K562 (cell line): Measurements from ENCODE around the gene RBL1. TPM values are rescaled to one million over a fixed set of nuclear protein-coding genes. Genes with fewer than 3 reads are reported as not detected.
A peak's percentile ranks its signal among the peaks of the same experiment; 100 is the strongest.

Experiments used
- ETS2 ChIP-seq: IDR thresholded peaks from 2 replicates; pipeline ENCODE4 v1.6.1; 2016; ENCODE audit warnings: borderline replicate concordance, missing genetic modification characterization, mild to moderate bottlenecking, moderate library complexity, missing compliant biosample characterization; ENCODE audit not compliant: poor library complexity, severe bottlenecking
- FOS ChIP-seq: IDR thresholded peaks from 3 replicates; pipeline ENCODE4 v1.6.1; 2011; ENCODE audit not compliant: insufficient read length; ENCODE audit errors: extremely low read depth
- GATAD2A ChIP-seq: fragments of 450-650 bp; IDR thresholded peaks from 2 replicates; pipeline ENCODE4 v1.6.1; 2017
- HDAC8 ChIP-seq: fragments of 450-650 bp; IDR thresholded peaks from 2 replicates; pipeline ENCODE4 v1.6.1; 2016; ENCODE audit warnings: mild to moderate bottlenecking, missing genetic modification characterization, moderate library complexity, missing compliant biosample characterization
- HNRNPUL1 ChIP-seq: fragments of 200-400 bp; formaldehyde crosslinking; IDR thresholded peaks from 2 replicates; pipeline ENCODE4 v1.6.1; 2017; ENCODE audit warnings: low read length
- KLF13 ChIP-seq: fragments of 450-650 bp; IDR thresholded peaks from 2 replicates; pipeline ENCODE4 v1.6.1; 2016; ENCODE audit warnings: missing genetic modification characterization, low read depth, mild to moderate bottlenecking, missing compliant biosample characterization, moderate library complexity, borderline replicate concordance
- MCM5 ChIP-seq: fragments of 450-650 bp; IDR thresholded peaks from 2 replicates; pipeline ENCODE4 v1.6.1; 2016; ENCODE audit warnings: low read depth
- MYBL2 ChIP-seq, 2 experiments: fragments of 450-650 bp in 1 of 2; sonication (generic) in 1 of 2; formaldehyde crosslinking in 1 of 2; IDR thresholded peaks; 2 replicates each; pipeline versions ENCODE4 v1.6.1 to v1.8.1; 2017 to 2022; ENCODE audit warnings: borderline replicate concordance in 1 of 2, inconsistent platforms in 1 of 2, low read depth in 1 of 2, mild to moderate bottlenecking in 1 of 2, missing genetic modification reagents in 1 of 2, moderate library complexity in 1 of 2
- SMAD3 ChIP-seq: fragments of 450-650 bp; formaldehyde crosslinking; conservative IDR thresholded peaks from 2 replicates; pipeline ENCODE4 v1.4.0; 2020; ENCODE audit warnings: mild to moderate bottlenecking
- SP2 ChIP-seq: IDR thresholded peaks from 2 replicates; pipeline ENCODE4 v1.6.1; 2011; ENCODE audit warnings: mild to moderate bottlenecking, low read depth, low read length, moderate library complexity; ENCODE audit not compliant: poor library complexity, severe bottlenecking; ENCODE audit errors: extremely low read depth
- SRSF9 ChIP-seq: fragments of 200-400 bp; formaldehyde crosslinking; IDR thresholded peaks from 2 replicates; pipeline ENCODE4 v1.6.1; 2017; ENCODE audit warnings: low read depth, low read length, borderline replicate concordance
- TOE1 ChIP-seq, 2 experiments: fragments of 450-650 bp in 1 of 2; sonication (generic) in 1 of 2; formaldehyde crosslinking in 1 of 2; IDR thresholded peaks; 2 replicates each; pipeline versions ENCODE4 v1.7.1 to v1.8.0; 2016 to 2022; ENCODE audit warnings: borderline replicate concordance in 2 of 2, mild to moderate bottlenecking in 2 of 2, antibody characterized with exemption in 1 of 2, inconsistent platforms in 1 of 2, low read depth in 1 of 2, missing genetic modification reagents in 1 of 2, moderate library complexity in 1 of 2
- WHSC1 ChIP-seq: IDR thresholded peaks from one replicate; pipeline ENCODE4 v1.6.1; 2012; ENCODE audit warnings: low read length, control low read depth, inconsistent platforms
- ZFX ChIP-seq: sonication (generic); formaldehyde crosslinking; IDR thresholded peaks from 2 replicates; pipeline ENCODE4 v1.8.0; 2022; ENCODE audit warnings: mild to moderate bottlenecking, missing genetic modification reagents, moderate library complexity
- ZNF12 ChIP-seq: sonication (generic); formaldehyde crosslinking; IDR thresholded peaks from 2 replicates; pipeline ENCODE4 v1.4.0; 2020; ENCODE audit warnings: mild to moderate bottlenecking, missing genetic modification reagents
- ZNF778 ChIP-seq: fragments of 450-650 bp; formaldehyde crosslinking; IDR thresholded peaks from 2 replicates; pipeline ENCODE4 v1.4.0; 2020; ENCODE audit warnings: mild to moderate bottlenecking, moderate library complexity
- ZZZ3 ChIP-seq: fragments of 450-650 bp; IDR thresholded peaks from 2 replicates; pipeline ENCODE4 v1.6.1; 2016; ENCODE audit warnings: antibody characterized with exemption, mild to moderate bottlenecking, moderate library complexity
- polyA plus RNA-seq, 8 experiments: library from polyadenylated mRNA; depleted of rRNA in 4 of 8; stranded (reverse) in 5 of 8; unstranded in 3 of 8; fragments of >200 nt; fragmentation: Nextera tagmentation in 2 of 8; fragmentation: Illumina TruSeq in 1 of 8; extraction: Ambion mirVana in 2 of 8; extraction: Trizol in 1 of 8; gene quantifications; 2 replicates each; pipeline versions ENCODE4 v1.2.1 to v1.2.3, GENCODE V29; 2011 to 2014; ENCODE audit warnings: inconsistent platforms in 1 of 8, missing spikeins in 1 of 8
- total RNA-seq, 7 experiments: library from RNA; depleted of rRNA in 6 of 7; stranded (reverse); fragments of >200 nt in 6 of 7; fragmentation: Illumina TruSeq in 2 of 7; extraction: Trizol in 2 of 7; gene quantifications; 2 replicates each; pipeline versions ENCODE4 v1.2.1 to v1.2.3, GENCODE V29; 2011 to 2021; ENCODE audit warnings: low replicate concordance in 1 of 7
- TF ChIP-seq, protein P1 (sequence below): conservative IDR thresholded peaks from 2 replicates; pipeline ENCODE4 v1.6.1; 2011; ENCODE audit warnings: low read depth, mild to moderate bottlenecking, low read length; ENCODE audit not compliant: control insufficient read depth
- TF ChIP-seq, protein P2 (sequence below): fragments of 450-650 bp; conservative IDR thresholded peaks from 2 replicates; pipeline ENCODE4 v1.6.1; 2016; ENCODE audit warnings: missing genetic modification characterization, low read depth, mild to moderate bottlenecking, missing compliant biosample characterization, moderate library complexity
- TF ChIP-seq, protein P3 (sequence below), 3 experiments: fragments of 200-800 bp in 1 of 3; fragments of 250-450 bp in 1 of 3; fragments of 450-650 bp in 1 of 3; sonication (Bioruptor Pico) in 1 of 3; sonication (Bioruptor generic) in 1 of 3; formaldehyde crosslinking in 1 of 3; IDR thresholded peaks; 2 replicates each; pipeline versions ENCODE4 v1.6.1 to v1.8.0; 2016 to 2022; ENCODE audit warnings: mild to moderate bottlenecking in 2 of 3, missing genetic modification characterization in 2 of 3, missing compliant biosample characterization in 1 of 3, moderate library complexity in 1 of 3

The RBL1 gene
- total and polyA plus RNA-seq, 9 of the 15 experiments (the other 6 are each of a cell fraction or from before 2014, with no cell fraction given) = 4.0 to 25.9 (median 15.6) TPM

DNA sequence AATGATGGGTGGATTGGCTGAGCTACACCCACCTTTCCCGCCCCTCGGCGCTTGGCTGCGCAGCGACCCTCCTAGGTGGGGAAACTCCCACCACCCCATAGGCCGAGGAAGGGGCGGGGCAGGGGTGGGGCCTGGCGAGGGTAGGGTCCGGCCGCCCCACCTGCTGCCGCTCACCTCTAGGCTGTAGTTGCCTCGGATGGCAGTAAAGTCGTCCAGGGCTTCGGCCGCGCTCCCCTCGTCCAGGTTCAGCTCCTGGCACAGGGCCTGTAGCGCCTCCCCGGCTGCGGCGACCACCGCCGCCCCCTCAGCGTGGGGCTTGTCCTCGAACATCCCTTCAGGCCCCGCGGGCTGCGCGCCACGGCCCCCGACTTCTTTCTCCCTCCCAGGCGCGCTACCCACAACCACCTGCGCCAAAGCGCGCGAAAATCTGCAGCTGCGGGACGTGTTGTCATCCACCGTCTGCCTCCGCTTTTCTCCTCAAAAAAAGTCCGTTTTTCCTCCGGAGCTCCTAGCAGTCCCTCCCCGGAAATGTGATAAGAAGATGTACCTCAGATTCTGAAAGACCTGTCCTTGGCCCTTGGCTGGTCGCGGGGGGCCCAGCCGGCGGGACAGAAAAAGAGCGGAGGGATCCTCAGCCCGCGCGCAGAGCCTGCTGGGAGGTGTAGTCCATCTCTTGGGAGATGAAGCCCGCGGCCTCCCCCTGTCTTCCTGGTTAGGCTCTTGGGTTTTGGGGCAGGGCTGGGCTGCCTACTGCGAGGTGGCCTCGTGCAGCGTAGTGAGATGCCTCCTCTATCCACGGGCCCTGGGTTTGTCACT is at the start of gene RBL1 (continued):
- TF ChIP-seq ZNF12 (CRISPR knock-in tag) (0 out of 2 replicates have a peak, but pooled peaks have one; percentile 61), FOS (no peak), KLF13 (no peak; the same call in 1 of the 2 replicates), ZNF778 (CRISPR knock-in tag) (no peak), ETS2 (tag) (no peak), SMAD3 (0 out of 2 replicates have a peak, but pooled peaks have one; percentile 24), HDAC8 (tag) (no peak), SP2 (no peak), WHSC1 (no peak), ZFX (CRISPR knock-in tag) (peak; percentile 82), SRSF9 (no peak), TOE1 (IDR thresholded peaks at IDR 0.05; ENCODE audit: borderline replicate concordance) (0 out of 2 replicates have a peak, but pooled peaks have one; percentile 66), TOE1 (CRISPR knock-in tag; IDR thresholded peaks at IDR 0.05; ENCODE audit: borderline replicate concordance, low read depth) (no peak), GATAD2A (0 out of 2 replicates have a peak, but pooled peaks have one; percentile 10), ZZZ3 (peak; percentile 98), MYBL2 (IDR thresholded peaks at IDR 0.05; ENCODE audit: low read depth) (peak; percentile 66; the same call in 1 of the 2 replicates), MYBL2 (CRISPR knock-in tag; IDR thresholded peaks at IDR 0.05; ENCODE audit: borderline replicate concordance) (no peak), MCM5 (no peak), HNRNPUL1 (no peak)
- TF ChIP-seq, protein P1, sequence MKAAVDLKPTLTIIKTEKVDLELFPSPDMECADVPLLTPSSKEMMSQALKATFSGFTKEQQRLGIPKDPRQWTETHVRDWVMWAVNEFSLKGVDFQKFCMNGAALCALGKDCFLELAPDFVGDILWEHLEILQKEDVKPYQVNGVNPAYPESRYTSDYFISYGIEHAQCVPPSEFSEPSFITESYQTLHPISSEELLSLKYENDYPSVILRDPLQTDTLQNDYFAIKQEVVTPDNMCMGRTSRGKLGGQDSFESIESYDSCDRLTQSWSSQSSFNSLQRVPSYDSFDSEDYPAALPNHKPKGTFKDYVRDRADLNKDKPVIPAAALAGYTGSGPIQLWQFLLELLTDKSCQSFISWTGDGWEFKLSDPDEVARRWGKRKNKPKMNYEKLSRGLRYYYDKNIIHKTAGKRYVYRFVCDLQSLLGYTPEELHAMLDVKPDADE = peak; percentile 75; the same call in 1 of the 2 replicates
- TF ChIP-seq, protein P2, sequence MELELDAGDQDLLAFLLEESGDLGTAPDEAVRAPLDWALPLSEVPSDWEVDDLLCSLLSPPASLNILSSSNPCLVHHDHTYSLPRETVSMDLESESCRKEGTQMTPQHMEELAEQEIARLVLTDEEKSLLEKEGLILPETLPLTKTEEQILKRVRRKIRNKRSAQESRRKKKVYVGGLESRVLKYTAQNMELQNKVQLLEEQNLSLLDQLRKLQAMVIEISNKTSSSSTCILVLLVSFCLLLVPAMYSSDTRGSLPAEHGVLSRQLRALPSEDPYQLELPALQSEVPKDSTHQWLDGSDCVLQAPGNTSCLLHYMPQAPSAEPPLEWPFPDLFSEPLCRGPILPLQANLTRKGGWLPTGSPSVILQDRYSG = peak; percentile 90
- TF ChIP-seq, protein P3, sequence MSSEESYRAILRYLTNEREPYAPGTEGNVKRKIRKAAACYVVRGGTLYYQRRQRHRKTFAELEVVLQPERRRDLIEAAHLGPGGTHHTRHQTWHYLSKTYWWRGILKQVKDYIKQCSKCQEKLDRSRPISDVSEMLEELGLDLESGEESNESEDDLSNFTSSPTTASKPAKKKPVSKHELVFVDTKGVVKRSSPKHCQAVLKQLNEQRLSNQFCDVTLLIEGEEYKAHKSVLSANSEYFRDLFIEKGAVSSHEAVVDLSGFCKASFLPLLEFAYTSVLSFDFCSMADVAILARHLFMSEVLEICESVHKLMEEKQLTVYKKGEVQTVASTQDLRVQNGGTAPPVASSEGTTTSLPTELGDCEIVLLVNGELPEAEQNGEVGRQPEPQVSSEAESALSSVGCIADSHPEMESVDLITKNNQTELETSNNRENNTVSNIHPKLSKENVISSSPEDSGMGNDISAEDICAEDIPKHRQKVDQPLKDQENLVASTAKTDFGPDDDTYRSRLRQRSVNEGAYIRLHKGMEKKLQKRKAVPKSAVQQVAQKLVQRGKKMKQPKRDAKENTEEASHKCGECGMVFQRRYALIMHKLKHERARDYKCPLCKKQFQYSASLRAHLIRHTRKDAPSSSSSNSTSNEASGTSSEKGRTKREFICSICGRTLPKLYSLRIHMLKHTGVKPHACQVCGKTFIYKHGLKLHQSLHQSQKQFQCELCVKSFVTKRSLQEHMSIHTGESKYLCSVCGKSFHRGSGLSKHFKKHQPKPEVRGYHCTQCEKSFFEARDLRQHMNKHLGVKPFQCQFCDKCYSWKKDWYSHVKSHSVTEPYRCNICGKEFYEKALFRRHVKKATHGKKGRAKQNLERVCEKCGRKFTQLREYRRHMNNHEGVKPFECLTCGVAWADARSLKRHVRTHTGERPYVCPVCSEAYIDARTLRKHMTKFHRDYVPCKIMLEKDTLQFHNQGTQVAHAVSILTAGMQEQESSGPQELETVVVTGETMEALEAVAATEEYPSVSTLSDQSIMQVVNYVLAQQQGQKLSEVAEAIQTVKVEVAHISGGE (CRISPR knock-in tag; IDR thresholded peaks at IDR 0.05) = peak in 1 of 3 experiments; percentile 54; a peak in 2 of 6 replicates
